ENCODE measurements around the gene STIM1. TPM values are rescaled to one million over a fixed set of nuclear protein-coding genes. Genes with fewer than 3 reads are reported as not detected.

Gene STIM1
- total RNA-seq, 1 experiment from 2014 or later = 23.6 TPM

GRCh38 chr11:3958281-3958680 lies 102.8 kb downstream of the STIM1 start:
- Histone ChIP-seq H3K4me3 (ENCODE audit: insufficient read depth, low read depth, low read length) (no peak overlapping the region), H3K36me3 (replicated peaks; ENCODE audit: control insufficient read depth, insufficient read depth, low read length) (no peaks in the 10 kb centered on the region), H3K27me3 (ENCODE audit: control insufficient read depth, insufficient read depth, low read length) (no peaks in the 10 kb centered on the region)
- no peak for DNase-seq

GRCh38 chr11:3959015-3959902 lies 103.8 kb downstream of the STIM1 start:
- H3K27me3 ChIP-seq (ENCODE audit: control insufficient read depth, insufficient read depth, low read length) = no peaks in the 10 kb centered on the region
- DNase-seq = peak; percentile 23
- H3K36me3 ChIP-seq (replicated peaks; ENCODE audit: control insufficient read depth, insufficient read depth, low read length) = no peaks in the 10 kb centered on the region
- no peak overlapping the region for H3K4me3 ChIP-seq (ENCODE audit: insufficient read depth, low read depth, low read length)

GRCh38 chr11:3959903-3960265 lies 104.4 kb downstream of the STIM1 start:
- DNase-seq = no peak
- no peak overlapping the region for H3K4me3 ChIP-seq (ENCODE audit: insufficient read depth, low read depth, low read length)

GRCh38 chr11:3962406-3962840 lies 107.0 kb downstream of the STIM1 start:
- H3K36me3 ChIP-seq (replicated peaks; ENCODE audit: control insufficient read depth, insufficient read depth, low read length) = no peaks in the 10 kb centered on the region
- no peaks in the 10 kb centered on the region for H3K27me3 ChIP-seq (ENCODE audit: control insufficient read depth, insufficient read depth, low read length)
- no peak for DNase-seq
- no peak overlapping the region for H3K4me3 ChIP-seq (ENCODE audit: insufficient read depth, low read depth, low read length)

More at GRCh38 chr11:3959903-3960265, 104.4 kb downstream of the STIM1 start:
- Histone ChIP-seq H3K36me3 (replicated peaks; ENCODE audit: control insufficient read depth, insufficient read depth, low read length) (no peaks in the 10 kb centered on the region), H3K27me3 (ENCODE audit: control insufficient read depth, insufficient read depth, low read length) (no peaks in the 10 kb centered on the region)

GRCh38 chr11:3964056-3964455 lies 108.6 kb downstream of the STIM1 start:
- Histone ChIP-seq H3K36me3 (replicated peaks; ENCODE audit: control insufficient read depth, insufficient read depth, low read length) (no peaks in the 10 kb centered on the region), H3K4me3 (ENCODE audit: insufficient read depth, low read depth, low read length) (no peak overlapping the region), H3K27me3 (ENCODE audit: control insufficient read depth, insufficient read depth, low read length) (no peaks in the 10 kb centered on the region)

GRCh38 chr11:3964935-3965604 lies 109.6 kb downstream of the STIM1 start:
- no peak for DNase-seq
- Histone ChIP-seq H3K27me3 (ENCODE audit: control insufficient read depth, insufficient read depth, low read length) (no peaks in the 10 kb centered on the region), H3K4me3 (ENCODE audit: insufficient read depth, low read depth, low read length) (no peak overlapping the region), H3K36me3 (replicated peaks; ENCODE audit: control insufficient read depth, insufficient read depth, low read length) (no peaks in the 10 kb centered on the region)

More at GRCh38 chr11:3964056-3964455, 108.6 kb downstream of the STIM1 start:
- no peak for DNase-seq

- Histone ChIP-seq H3K36me3 (replicated peaks; ENCODE audit: control insufficient read depth, insufficient read depth, low read length) (no peaks in the 10 kb centered on the region), H3K27me3 (ENCODE audit: control insufficient read depth, insufficient read depth, low read length) (no peaks in the 10 kb centered on the region), H3K4me3 (ENCODE audit: insufficient read depth, low read depth, low read length) (no peak overlapping the region)
- DNase-seq = peak; percentile 9
These were observed 112.2 kb downstream of the STIM1 start for GRCh38 chr11:3967695-3968094.

GRCh38 chr11:3969200-3969599 lies 113.7 kb downstream of the STIM1 start:
- Histone ChIP-seq H3K4me3 (ENCODE audit: insufficient read depth, low read depth, low read length) (no peak overlapping the region), H3K27me3 (ENCODE audit: control insufficient read depth, insufficient read depth, low read length) (no peaks in the 10 kb centered on the region), H3K36me3 (replicated peaks; ENCODE audit: control insufficient read depth, insufficient read depth, low read length) (no peaks in the 10 kb centered on the region)
- no peak for DNase-seq

GRCh38 chr11:3969613-3970012 lies 114.1 kb downstream of the STIM1 start:
- Histone ChIP-seq H3K4me3 (ENCODE audit: insufficient read depth, low read depth, low read length) (no peak overlapping the region), H3K36me3 (replicated peaks; ENCODE audit: control insufficient read depth, insufficient read depth, low read length) (no peaks in the 10 kb centered on the region), H3K27me3 (ENCODE audit: control insufficient read depth, insufficient read depth, low read length) (no peaks in the 10 kb centered on the region)
- no peak for DNase-seq

- no peaks in the 10 kb centered on the region for H3K27me3 ChIP-seq (ENCODE audit: control insufficient read depth, insufficient read depth, low read length)
- H3K36me3 ChIP-seq (replicated peaks; ENCODE audit: control insufficient read depth, insufficient read depth, low read length) = no peaks in the 10 kb centered on the region
- DNase-seq = no peak
- H3K4me3 ChIP-seq (ENCODE audit: insufficient read depth, low read depth, low read length) = no peak overlapping the region
These were observed 114.6 kb downstream of the STIM1 start for GRCh38 chr11:3970108-3970507.

- DNase-seq = no peak
- no peak overlapping the region for H3K4me3 ChIP-seq (ENCODE audit: insufficient read depth, low read depth, low read length)
- no peaks in the 10 kb centered on the region for H3K36me3 ChIP-seq (replicated peaks; ENCODE audit: control insufficient read depth, insufficient read depth, low read length)
- H3K27me3 ChIP-seq (ENCODE audit: control insufficient read depth, insufficient read depth, low read length) = no peaks in the 10 kb centered on the region
These were observed 116.4 kb downstream of the STIM1 start for GRCh38 chr11:3971756-3972404.

GRCh38 chr11:3972431-3972830 lies 117.0 kb downstream of the STIM1 start:
- Histone ChIP-seq H3K4me3 (ENCODE audit: insufficient read depth, low read depth, low read length) (no peak overlapping the region), H3K27me3 (ENCODE audit: control insufficient read depth, insufficient read depth, low read length) (no peaks in the 10 kb centered on the region), H3K36me3 (replicated peaks; ENCODE audit: control insufficient read depth, insufficient read depth, low read length) (no peaks in the 10 kb centered on the region)
- no peak for DNase-seq

- DNase-seq = no peak
- Histone ChIP-seq H3K36me3 (replicated peaks; ENCODE audit: control insufficient read depth, insufficient read depth, low read length) (no peaks in the 10 kb centered on the region), H3K27me3 (ENCODE audit: control insufficient read depth, insufficient read depth, low read length) (no peaks in the 10 kb centered on the region), H3K4me3 (ENCODE audit: insufficient read depth, low read depth, low read length) (no peak overlapping the region)
These were observed 121.6 kb downstream of the STIM1 start for GRCh38 chr11:3977078-3977477.

- H3K27me3 ChIP-seq (ENCODE audit: control insufficient read depth, insufficient read depth, low read length) = no peaks in the 10 kb centered on the region
- no peaks in the 10 kb centered on the region for H3K36me3 ChIP-seq (replicated peaks; ENCODE audit: control insufficient read depth, insufficient read depth, low read length)
- H3K4me3 ChIP-seq (ENCODE audit: insufficient read depth, low read depth, low read length) = no peak overlapping the region
- DNase-seq = no peak
These were observed 125.7 kb downstream of the STIM1 start for GRCh38 chr11:3981084-3981633.
